Transverse colon (tissue), 3 donors: ENCODE results near the gene RABGAP1L.

Experiments used
- POLR2A ChIP-seq: fragments of 450-650 bp; IDR thresholded peaks from one replicate; pipeline ENCODE4 v1.6.1; 2016; ENCODE audit warnings: antibody characterized with exemption, mild to moderate bottlenecking, moderate library complexity
- POLR2AphosphoS5 ChIP-seq, 3 donors: sonication (generic); formaldehyde crosslinking; IDR thresholded peaks; one replicate each; pipeline ENCODE4 v1.6.1; 2016; ENCODE audit warnings: antibody characterized with exemption in 3 of 3

GRCh38 chr1:174367892-174368291 is 208.6 kb downstream of the RABGAP1L start:
- TF ChIP-seq POLR2A (no peak), POLR2AphosphoS5 (IDR thresholded peaks at IDR 0.05) (no peak)
